Kidney tubule cell (primary cell): Measurements from ENCODE around the gene POLR3B.

Source experiments
- DNase-seq: peaks from one replicate; pipeline ENCODE4 v3.0.0-alpha.2; 2018; ENCODE audit warnings: low spot score

Gene POLR3B

GRCh38 chr12:106552228-106552627, 194.7 kb downstream of the POLR3B start:
- no peak for DNase-seq
